Right lobe of liver (tissue), 6 donors: ENCODE measurements around the gene CD248. TPM values are rescaled to one million over a fixed set of nuclear protein-coding genes. Genes with fewer than 3 reads are reported as not detected.

Source experiments
- ATAC-seq, 4 donors: fragments of 200-7000 bp; cut with Tn5 transposase; one replicate each; pipeline ENCODE4 v1.9.1; 2020; ENCODE audit warnings: mild to moderate bottlenecking in 4 of 4, moderate library complexity in 4 of 4
- DNase-seq, 3 donors: peaks; one replicate each; pipeline ENCODE4 v3.0.0-alpha.2; 2020
- H3K27ac ChIP-seq, 3 donors: fragments of 200-600 bp; one replicate each; pipeline ENCODE4 v1.8.0; 2022
- H3K27me3 ChIP-seq, 2 donors: fragments of 200-600 bp; one replicate each; pipeline ENCODE4 v1.8.0; 2022
- H3K36me3 ChIP-seq, 4 donors: fragments of 200-600 bp; sonication (generic) in 1 of 4; one replicate each; pipeline versions ENCODE4 v1.5.1 to v1.8.0; 2017 to 2022; ENCODE audit warnings: control low read depth in 1 of 4
- H3K4me1 ChIP-seq, 4 donors: fragments of 200-600 bp; sonication (generic) in 1 of 4; one replicate each; pipeline versions ENCODE4 v1.5.1 to v1.8.0; 2017 to 2022; ENCODE audit warnings: control low read depth in 1 of 4
- H3K4me3 ChIP-seq, 3 donors: fragments of 200-600 bp; one replicate each; pipeline ENCODE4 v1.8.0; 2022
- H3K9me3 ChIP-seq, 4 donors: fragments of 200-600 bp; sonication (generic) in 1 of 4; one replicate each; pipeline versions ENCODE4 v1.5.1 to v1.8.0; 2017 to 2022; ENCODE audit warnings: control low read depth in 1 of 4
- POLR2A ChIP-seq: fragments of 450-650 bp; IDR thresholded peaks from one replicate; pipeline ENCODE4 v1.6.1; 2017; ENCODE audit warnings: antibody characterized with exemption, mild to moderate bottlenecking
- WGBS: methylation state at CpG from one replicate; pipeline ENCODE4 v1.1.6; 2018; ENCODE audit warnings: low coverage, low lambda C conversion rate; ENCODE audit not compliant: insufficient coverage; ENCODE audit errors: missing lambda C conversion rate; 5-methylcytosine and 5-hydroxymethylcytosine counted together
- intact Hi-C, 2 donors: fragments of 100-400 bp; cut with DNase I; formaldehyde crosslinking; loops; one replicate each; pipeline versions ENCODE4 v1.11.2 to v1.14.1; 2022
- total RNA-seq, 6 experiments: library from RNA; depleted of rRNA in 2 of 6; stranded (reverse); fragments of >200 nt in 2 of 6; fragmentation: NEBNext Ultra II Directional in 3 of 6; extraction: Animal tissue kit (Norgen Biotek cat#: 25700) in 3 of 6; gene quantifications; one replicate each; pipeline versions ENCODE4 v1.1.0 to v1.2.4, GENCODE V29; 2016 to 2023
- TF ChIP-seq, protein P1 (sequence below), 4 donors: fragments of 200-600 bp in 3 of 4; fragments of 450-650 bp in 1 of 4; IDR thresholded peaks; one replicate each; pipeline versions ENCODE4 v1.5.1 to v1.8.0; 2016 to 2022; ENCODE audit warnings: antibody characterized with exemption in 4 of 4, mild to moderate bottlenecking in 2 of 4
- donor health status: DM: no; HTN: yes; CAD: no.
- donor health status: DM: no; HTN: no; CAD: no.
- donor health status: DM: no; HTN: no; CAD: no.
- donor health status: DM: no; HTN: yes; CAD: no.
- donor health status: DM: no; HTN: yes; CAD: no.

The CD248 gene
- total RNA-seq, 6 experiments from 2014 or later = 0.37 to 3.2 (median 0.94) TPM

- TF ChIP-seq, protein P1, sequence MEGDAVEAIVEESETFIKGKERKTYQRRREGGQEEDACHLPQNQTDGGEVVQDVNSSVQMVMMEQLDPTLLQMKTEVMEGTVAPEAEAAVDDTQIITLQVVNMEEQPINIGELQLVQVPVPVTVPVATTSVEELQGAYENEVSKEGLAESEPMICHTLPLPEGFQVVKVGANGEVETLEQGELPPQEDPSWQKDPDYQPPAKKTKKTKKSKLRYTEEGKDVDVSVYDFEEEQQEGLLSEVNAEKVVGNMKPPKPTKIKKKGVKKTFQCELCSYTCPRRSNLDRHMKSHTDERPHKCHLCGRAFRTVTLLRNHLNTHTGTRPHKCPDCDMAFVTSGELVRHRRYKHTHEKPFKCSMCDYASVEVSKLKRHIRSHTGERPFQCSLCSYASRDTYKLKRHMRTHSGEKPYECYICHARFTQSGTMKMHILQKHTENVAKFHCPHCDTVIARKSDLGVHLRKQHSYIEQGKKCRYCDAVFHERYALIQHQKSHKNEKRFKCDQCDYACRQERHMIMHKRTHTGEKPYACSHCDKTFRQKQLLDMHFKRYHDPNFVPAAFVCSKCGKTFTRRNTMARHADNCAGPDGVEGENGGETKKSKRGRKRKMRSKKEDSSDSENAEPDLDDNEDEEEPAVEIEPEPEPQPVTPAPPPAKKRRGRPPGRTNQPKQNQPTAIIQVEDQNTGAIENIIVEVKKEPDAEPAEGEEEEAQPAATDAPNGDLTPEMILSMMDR (IDR thresholded peaks at IDR 0.05) = no peak
- no peak for TF ChIP-seq POLR2A
- H3K27ac ChIP-seq = no peak overlapping the region
- ATAC-seq (no peak), DNase-seq (no peak)
- H3K4me3 ChIP-seq = no peak overlapping the region
- no peaks in the 10 kb centered on the region for H3K36me3 ChIP-seq
- H3K4me1 ChIP-seq = peaks cover 0 to 5% (median 1%) of the 10 kb centered on the region in 4 donors
- H3K27me3 ChIP-seq = no peaks in the 10 kb centered on the region
- intact Hi-C loops = loop anchor here in 1 of 2 donors (10.0 kb wide), 1 partner anchor 90 kb away; no protein-coding TSS in a partner anchor
- no peaks in the 10 kb centered on the region for H3K9me3 ChIP-seq
- WGBS = 80% methylated on average over 3 of the region's 123 CpGs
These were observed 21.9 kb downstream of the CD248 start for GRCh38 chr11:66294626-66295620.

DNA sequence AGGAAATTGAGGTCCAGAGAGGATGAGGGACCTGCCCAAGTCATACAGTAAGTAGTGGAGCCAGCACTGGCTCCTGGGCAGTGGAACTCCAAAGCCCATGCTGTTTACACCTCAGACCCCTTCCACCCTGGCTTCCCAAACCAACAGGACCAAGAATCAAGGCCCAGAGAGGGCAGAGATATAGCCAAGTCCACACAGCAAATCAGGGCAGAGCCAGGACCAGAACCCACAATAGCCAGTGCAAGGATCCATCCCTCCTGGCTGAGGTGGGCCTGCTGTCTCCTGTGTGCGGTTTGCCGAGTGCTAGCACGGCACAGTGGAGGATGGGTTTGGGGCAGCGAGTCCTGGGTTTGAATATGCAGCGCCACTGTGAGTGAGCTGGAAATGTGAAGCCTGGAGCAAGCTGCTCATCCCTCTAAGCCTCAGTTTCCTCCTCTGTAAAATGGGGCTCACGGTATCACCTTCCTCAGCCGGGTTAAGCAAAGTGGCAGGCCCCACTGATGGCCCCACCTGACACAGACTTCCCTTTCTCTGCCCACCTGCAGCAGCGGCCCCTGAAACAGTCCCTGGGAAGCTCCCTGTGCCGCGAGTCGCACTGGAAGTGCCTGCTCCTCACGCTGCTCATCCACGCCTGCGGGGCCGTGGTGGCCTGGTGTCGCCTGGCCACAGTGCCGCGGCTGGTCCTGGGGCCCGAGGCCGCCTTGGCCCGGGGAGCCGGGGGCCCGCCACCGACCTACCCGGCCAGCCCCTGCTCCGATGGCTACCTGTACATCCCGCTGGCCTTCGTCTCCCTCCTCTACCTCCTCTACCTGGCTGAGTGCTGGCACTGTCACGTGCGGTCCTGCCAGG lies 22.8 kb downstream of the CD248 start:
- ATAC-seq (no peak), DNase-seq (no peak)
- Histone ChIP-seq H3K36me3 (no peaks in the 10 kb centered on the region), H3K4me3 (no peak overlapping the region), H3K9me3 (no peaks in the 10 kb centered on the region), H3K4me1 (peaks cover 0 to 8% (median 3%) of the 10 kb centered on the region in 4 donors), H3K27ac (no peak overlapping the region), H3K27me3 (no peaks in the 10 kb centered on the region)
- TF ChIP-seq, protein P1 (IDR thresholded peaks at IDR 0.05) = no peak
- TF ChIP-seq POLR2A = no peak
- 76% methylated on average over 3 of the region's 30 CpGs for WGBS
- intact Hi-C loops = loop anchor here in 1 of 2 donors (10.0 kb wide), 1 partner anchor 91 kb away; no protein-coding TSS in a partner anchor

DNA sequence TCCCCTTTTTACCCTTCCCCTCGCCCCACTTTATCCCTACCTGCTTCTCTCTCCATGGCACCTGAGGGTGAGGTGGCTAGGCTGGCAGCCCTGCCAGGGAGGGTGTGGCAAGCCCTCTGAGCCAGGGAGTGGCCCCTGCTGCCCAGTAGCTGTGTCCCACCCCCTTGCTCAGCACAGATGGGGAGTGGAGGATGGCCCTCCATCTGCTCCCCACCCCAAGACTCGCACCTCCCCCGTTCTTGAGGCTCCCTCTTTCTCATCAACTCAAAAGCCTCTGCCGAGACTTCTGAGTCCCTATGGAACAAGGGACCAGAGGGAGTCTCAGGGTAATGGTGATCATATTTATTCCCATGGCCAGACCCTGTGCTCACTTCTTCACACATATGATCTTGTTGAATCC lies 23.5 kb downstream of the CD248 start:
- H3K27me3 ChIP-seq = no peaks in the 10 kb centered on the region
- ATAC-seq (no peak), DNase-seq (no peak)
- no peaks in the 10 kb centered on the region for H3K36me3 ChIP-seq
- intact Hi-C loops = loop anchor here in 1 of 2 donors (10.0 kb wide), 1 partner anchor 91 kb away; no protein-coding TSS in a partner anchor
- H3K9me3 ChIP-seq = no peaks in the 10 kb centered on the region
- no peak overlapping the region for H3K4me3 ChIP-seq
- peaks cover 0 to 8% (median 3%) of the 10 kb centered on the region in 4 donors for H3K4me1 ChIP-seq
- TF ChIP-seq, protein P1 (IDR thresholded peaks at IDR 0.05) = no peak
- no peak for TF ChIP-seq POLR2A
- no CpG with 5 or more reads among the region's 4 CpGs for WGBS
- no peak overlapping the region for H3K27ac ChIP-seq

DNA sequence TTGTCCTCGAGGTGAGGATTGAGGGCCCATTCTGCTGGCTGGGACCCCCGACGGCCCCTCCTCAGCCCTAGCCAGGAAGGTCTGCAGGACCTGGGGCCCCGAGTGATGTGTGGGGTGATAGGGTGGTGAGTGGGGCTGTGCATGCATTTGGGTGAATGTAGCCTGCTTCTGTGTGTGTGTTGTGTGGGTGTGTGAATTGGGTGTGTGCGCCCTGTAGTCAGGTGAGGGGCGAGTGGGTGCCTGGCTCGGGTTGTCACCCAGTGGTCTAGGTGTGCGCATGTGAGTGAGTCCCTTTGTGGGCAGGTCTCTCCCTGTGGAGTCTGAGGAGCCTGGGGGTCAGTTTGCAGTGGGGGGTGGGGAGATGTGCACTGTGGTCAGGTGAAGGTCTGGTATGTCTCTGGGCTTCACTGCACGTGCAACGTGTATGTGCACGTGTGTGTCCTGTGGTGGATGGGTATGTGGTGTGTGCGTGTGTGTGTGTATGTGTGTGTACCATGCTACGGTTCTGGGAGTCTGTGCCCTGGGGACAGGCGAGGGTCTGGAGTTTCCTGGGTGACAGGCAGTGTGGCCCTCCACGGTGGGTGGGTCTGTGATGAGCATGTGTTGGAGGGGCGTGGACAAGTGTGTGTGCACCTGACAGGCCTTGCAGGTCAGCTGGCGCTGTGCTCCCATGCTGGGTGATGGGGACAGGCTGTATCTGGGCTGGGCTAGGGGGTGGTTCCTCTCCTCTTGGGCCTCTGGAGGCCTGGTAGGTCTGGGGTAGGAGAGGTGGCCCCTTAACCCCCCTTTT lies 24.1 kb downstream of the CD248 start:
- Histone ChIP-seq H3K4me1 (peaks cover 0 to 12% (median 6%) of the 10 kb centered on the region in 4 donors), H3K4me3 (no peak overlapping the region), H3K27me3 (no peaks in the 10 kb centered on the region), H3K27ac (no peak overlapping the region), H3K9me3 (no peaks in the 10 kb centered on the region), H3K36me3 (no peaks in the 10 kb centered on the region)
- DNase-seq = no peak
- 33% methylated on average over 16 of the region's 17 CpGs for WGBS
- intact Hi-C loops = loop anchor here in 1 of 2 donors (10.0 kb wide), 1 partner anchor 92 kb away; no protein-coding TSS in a partner anchor
- TF ChIP-seq POLR2A = no peak
- TF ChIP-seq, protein P1 (IDR thresholded peaks at IDR 0.05) = no peak
- no peak for ATAC-seq
